Natural killer cell treated with Interleukin-12 subunit alpha and Interleukin-12 subunit beta and Interleukin-15 and Interleukin-18, amount 100 ng/mL, for 72 hours (primary cell): Measurements from ENCODE around the gene SREK1. TPM values are rescaled to one million over a fixed set of nuclear protein-coding genes. Genes with fewer than 3 reads are reported as not detected.
A peak's percentile ranks its signal among the peaks of the same experiment; 100 is the strongest.

Source experiments
- ATAC-seq, 2 donors: fragments of 150-1000 bp; cut with Tn5 transposase in 1 of 2; sonication (Bioruptor Pico), chemical (Tn5 transposase) in 1 of 2; 2 replicates each; pipeline ENCODE4 v1.10.0; 2021
- DNase-seq: peaks from one replicate; pipeline ENCODE4 v3.0.0; 2022; ENCODE audit warnings: low spot score
- H3K27ac Mint-ChIP-seq, 2 donors: 1 replicate in 1 of 2; 2 replicates in 1 of 2; pipeline ENCODE4 v1.8.0; 2022; ENCODE audit warnings: mixed read lengths in 2 of 2, mild to moderate bottlenecking in 1 of 2, moderate library complexity in 1 of 2
- H3K27me3 Mint-ChIP-seq, 2 donors: 1 replicate in 1 of 2; 2 replicates in 1 of 2; pipeline ENCODE4 v1.8.0; 2022; ENCODE audit warnings: mixed read lengths in 2 of 2
- H3K36me3 Mint-ChIP-seq: one replicate; pipeline ENCODE4 v1.8.0; 2022; ENCODE audit warnings: mixed read lengths
- H3K4me1 Mint-ChIP-seq, 2 donors: 1 replicate in 1 of 2; 2 replicates in 1 of 2; pipeline ENCODE4 v1.8.0; 2022; ENCODE audit warnings: low read depth in 2 of 2, mixed read lengths in 2 of 2, mild to moderate bottlenecking in 1 of 2
- H3K4me3 Mint-ChIP-seq: one replicate; pipeline ENCODE4 v1.8.0; 2022; ENCODE audit warnings: mixed read lengths
- H3K9me3 Mint-ChIP-seq: 2 replicates; pipeline ENCODE4 v1.8.0; 2022; ENCODE audit warnings: mixed read lengths
- total RNA-seq, 2 donors: library from RNA; stranded (reverse); gene quantifications; one replicate each; pipeline ENCODE4 v1.2.3, GENCODE V29; 2022

Gene SREK1
- total RNA-seq, 2 donors from 2014 or later = 74.0 to 92.2 TPM

DNA sequence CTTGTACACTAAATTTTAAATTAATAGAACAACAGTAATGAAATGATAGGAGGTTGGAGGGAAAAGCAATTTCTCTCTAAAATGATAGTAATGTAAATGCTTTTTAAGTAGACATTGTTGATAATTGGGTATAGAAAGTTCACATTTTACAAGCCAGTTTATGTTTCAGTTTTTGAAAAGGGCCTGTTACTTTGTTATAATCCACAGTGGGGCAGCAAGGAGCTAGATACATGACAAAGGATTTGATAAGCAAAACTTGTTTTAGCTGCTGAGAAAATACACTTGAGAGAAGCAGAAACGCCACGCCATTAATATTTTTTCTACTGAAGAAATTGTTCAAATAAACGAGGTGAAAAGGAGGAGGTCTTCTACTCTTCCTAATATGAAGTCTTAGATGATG, 30.2 kb downstream of the SREK1 start:
- DNase-seq = no peak
- H3K36me3 Mint-ChIP-seq = peaks cover 54% of the 10 kb centered on the region
- H3K27me3 Mint-ChIP-seq = no peaks in the 10 kb centered on the region
- H3K4me1 Mint-ChIP-seq = peaks cover 9 to 24% of the 10 kb centered on the region in 2 donors
- no peak overlapping the region for H3K27ac Mint-ChIP-seq
- no peak overlapping the region for H3K4me3 Mint-ChIP-seq
- no peak for ATAC-seq
- no peaks in the 10 kb centered on the region for H3K9me3 Mint-ChIP-seq

DNA sequence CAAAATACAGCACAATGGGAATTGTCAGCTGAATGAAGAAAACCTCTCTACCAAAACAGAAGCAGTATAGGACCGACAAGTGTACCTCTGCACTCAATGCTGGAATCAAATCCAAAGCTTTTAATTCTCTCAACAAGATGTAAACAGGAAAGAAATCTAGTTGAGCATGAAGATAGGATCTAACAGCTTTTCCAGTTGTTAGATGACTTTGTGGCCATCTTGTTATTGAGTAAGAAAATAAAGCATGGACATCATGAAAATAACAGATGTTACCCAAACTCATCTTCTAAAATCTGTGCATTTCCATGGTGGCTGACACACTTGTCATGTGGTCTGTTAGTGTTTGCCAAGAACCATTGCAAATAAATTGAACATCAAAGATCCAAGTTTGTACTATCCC, 34.7 kb downstream of the SREK1 start:
- Mint-ChIP-seq H3K9me3 (no peaks in the 10 kb centered on the region), H3K4me3 (no peak overlapping the region), H3K27me3 (no peaks in the 10 kb centered on the region), H3K27ac (no peak overlapping the region), H3K36me3 (peaks cover 44% of the 10 kb centered on the region), H3K4me1 (peaks cover 3 to 9% of the 10 kb centered on the region in 2 donors)
- no peak for DNase-seq
- ATAC-seq = no peak

DNA sequence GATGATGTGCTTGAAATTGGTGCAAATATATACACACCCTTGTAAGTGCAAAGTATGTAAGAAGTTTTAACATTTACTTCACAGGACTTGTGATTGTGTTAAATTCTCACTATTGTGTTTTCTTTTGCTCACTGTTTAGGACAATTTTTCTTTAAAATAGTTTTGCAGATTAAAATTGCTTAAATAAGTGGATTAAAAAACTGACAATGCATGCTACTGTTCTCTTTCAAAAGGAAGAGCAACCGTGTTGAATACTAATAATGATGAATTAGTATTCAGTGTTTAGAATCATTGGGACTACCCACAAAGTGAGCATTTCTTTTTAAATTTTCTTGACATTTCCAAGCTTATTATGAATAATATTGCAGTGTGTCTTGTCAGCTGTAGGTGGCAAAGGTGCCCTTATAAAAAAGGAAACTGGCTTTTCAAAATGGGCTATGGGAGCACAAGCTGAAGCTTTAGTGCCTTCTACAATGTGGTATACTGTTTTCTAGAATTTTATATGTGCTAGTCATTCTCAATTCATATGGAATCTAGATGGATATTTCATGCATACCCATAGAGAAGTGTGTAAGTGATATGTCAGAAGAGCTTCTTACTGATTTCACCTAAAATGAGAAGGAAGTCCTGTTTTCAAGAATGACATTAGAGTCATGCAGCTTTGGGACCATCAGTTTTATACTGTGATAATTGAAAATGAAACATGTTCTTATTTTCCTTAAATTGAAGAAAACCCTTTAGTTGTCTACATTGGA, 35.4 kb downstream of the SREK1 start:
- H3K4me3 Mint-ChIP-seq = no peak overlapping the region
- no peak for ATAC-seq
- H3K9me3 Mint-ChIP-seq = no peaks in the 10 kb centered on the region
- H3K27ac Mint-ChIP-seq = no peak overlapping the region
- H3K4me1 Mint-ChIP-seq = peaks cover 3 to 9% of the 10 kb centered on the region in 2 donors
- peaks cover 44% of the 10 kb centered on the region for H3K36me3 Mint-ChIP-seq
- no peaks in the 10 kb centered on the region for H3K27me3 Mint-ChIP-seq
- no peak for DNase-seq

DNA sequence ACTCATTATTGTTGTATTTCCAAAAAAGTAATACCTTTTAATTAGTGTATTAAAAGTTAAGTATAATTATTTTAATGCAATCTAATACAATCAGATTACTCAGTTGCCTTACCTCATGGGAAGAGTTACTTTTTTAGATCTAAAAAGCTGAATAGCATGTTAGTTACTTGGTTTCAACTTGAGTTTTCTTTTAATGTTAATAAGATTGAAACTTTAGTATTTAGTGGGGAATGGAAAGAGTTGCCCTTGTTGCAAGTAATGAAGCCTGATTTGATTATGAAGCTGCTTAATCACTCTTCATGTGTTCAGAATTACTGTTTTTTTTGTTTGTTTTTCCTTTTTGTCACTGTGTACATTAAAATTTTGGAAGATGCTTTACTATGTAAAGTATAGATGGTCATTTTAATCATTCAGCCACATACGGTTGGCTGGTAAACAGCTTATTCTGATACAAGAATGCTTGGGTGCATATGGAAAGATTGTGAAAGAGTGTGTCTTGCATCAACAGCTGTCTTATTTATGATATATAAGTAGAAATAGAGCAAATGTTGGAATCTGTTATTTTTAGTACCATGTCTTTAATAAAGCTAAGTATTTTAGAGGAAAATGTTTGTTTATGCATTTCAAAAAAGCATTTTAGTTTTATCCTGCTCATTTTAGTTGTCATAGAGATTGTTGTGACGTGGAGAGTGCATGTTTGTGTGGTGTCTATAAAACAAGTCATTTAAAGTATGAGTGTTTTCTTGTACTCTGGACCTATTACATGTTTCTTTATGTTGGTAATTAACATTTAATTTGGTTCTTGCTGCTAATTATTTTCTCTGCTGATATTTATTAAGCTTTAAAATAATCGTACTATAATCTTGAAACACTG, 36.4 kb downstream of the SREK1 start:
- Mint-ChIP-seq H3K4me1 (peaks cover 3 to 9% of the 10 kb centered on the region in 2 donors), H3K9me3 (no peaks in the 10 kb centered on the region), H3K4me3 (no peak overlapping the region), H3K27me3 (no peaks in the 10 kb centered on the region), H3K27ac (no peak overlapping the region), H3K36me3 (peaks cover 37% of the 10 kb centered on the region)
- DNase-seq (no peak), ATAC-seq (no peak)

DNA sequence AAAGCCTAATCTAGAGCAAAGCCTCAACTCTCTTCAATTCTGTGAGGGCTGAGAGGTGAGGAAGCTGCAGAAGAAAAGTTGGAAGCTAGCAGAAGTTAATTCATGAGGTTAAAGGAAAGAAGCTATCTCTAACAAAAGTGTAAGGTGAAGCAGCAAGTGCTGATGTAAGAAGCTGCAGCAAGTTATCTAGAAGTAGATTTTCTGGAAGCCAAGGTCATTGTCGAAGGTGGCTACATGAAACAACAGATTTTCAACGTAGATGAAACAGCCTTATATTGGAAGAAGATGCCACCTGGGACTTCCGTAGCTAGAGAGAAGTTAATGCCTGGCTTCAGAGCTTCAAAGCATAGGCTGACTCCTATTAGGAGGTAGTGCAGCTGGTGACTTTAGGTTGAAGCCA, 42.0 kb downstream of the SREK1 start:
- H3K27ac Mint-ChIP-seq = no peak overlapping the region
- no peak for ATAC-seq
- H3K27me3 Mint-ChIP-seq = no peaks in the 10 kb centered on the region
- DNase-seq = no peak
- no peaks in the 10 kb centered on the region for H3K4me1 Mint-ChIP-seq
- H3K9me3 Mint-ChIP-seq = no peaks in the 10 kb centered on the region
- H3K36me3 Mint-ChIP-seq = peaks cover 10% of the 10 kb centered on the region
- no peak overlapping the region for H3K4me3 Mint-ChIP-seq

DNA sequence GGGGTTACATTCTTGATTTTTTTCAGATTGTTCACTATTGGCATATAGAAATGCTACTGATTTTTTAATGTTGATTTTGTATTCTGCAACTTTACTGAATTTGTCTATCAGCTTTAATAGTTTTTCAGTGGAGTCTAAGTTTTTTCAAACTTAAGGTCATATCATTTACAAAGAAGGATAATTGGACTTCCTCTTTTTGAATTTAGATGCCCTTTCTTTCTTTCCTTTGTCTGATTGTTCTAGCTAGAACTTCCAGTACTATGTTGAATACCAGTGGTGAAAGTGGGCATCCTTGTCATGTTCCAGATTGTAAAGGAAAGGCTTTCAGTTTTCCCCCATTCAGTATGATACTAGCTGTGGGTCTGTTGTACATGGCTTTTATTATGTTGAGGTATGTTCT, 49.3 kb downstream of the SREK1 start:
- no peak for ATAC-seq
- peaks cover 4% of the 10 kb centered on the region for H3K36me3 Mint-ChIP-seq
- H3K27ac Mint-ChIP-seq = no peak overlapping the region
- H3K4me3 Mint-ChIP-seq = no peak overlapping the region
- DNase-seq = no peak
- H3K27me3 Mint-ChIP-seq = no peaks in the 10 kb centered on the region
- H3K4me1 Mint-ChIP-seq = no peaks in the 10 kb centered on the region
- no peaks in the 10 kb centered on the region for H3K9me3 Mint-ChIP-seq

DNA sequence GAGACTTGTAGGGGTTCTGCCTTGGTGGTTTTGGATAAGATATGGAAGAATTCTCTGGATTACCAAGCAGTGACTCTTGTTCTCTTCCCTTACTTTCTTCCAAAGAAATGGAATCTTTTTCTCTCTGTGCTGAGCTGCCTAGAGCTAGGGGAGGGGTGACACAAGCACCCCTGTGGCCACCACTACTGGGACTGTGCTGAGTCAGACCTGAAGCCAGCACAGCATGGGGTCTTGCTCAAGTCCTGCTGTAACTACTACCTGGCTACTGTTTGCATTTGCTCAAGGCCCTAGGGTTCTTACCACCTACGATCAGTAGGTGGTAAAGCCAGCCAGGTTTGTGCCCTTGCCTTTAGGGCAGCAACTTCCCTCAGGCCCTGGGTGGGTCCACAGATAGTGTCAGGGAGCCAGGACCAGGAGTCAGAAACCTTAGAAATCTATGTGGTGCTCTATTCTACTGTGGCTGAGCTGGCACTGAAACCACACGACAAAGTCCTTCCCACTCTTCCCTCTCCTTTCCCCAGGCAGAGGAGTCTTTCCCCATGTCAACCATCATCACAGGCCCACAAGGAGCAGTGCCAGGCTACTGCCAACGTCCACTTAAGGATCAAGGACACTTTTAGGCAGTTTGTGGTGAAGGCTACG, 53.8 kb downstream of the SREK1 start:
- Mint-ChIP-seq H3K4me1 (no peaks in the 10 kb centered on the region), H3K9me3 (peaks cover 3% of the 10 kb centered on the region), H3K27me3 (no peaks in the 10 kb centered on the region), H3K4me3 (no peak overlapping the region), H3K36me3 (peaks cover 14% of the 10 kb centered on the region), H3K27ac (no peak overlapping the region)
- ATAC-seq = no peak
- DNase-seq = no peak

DNA sequence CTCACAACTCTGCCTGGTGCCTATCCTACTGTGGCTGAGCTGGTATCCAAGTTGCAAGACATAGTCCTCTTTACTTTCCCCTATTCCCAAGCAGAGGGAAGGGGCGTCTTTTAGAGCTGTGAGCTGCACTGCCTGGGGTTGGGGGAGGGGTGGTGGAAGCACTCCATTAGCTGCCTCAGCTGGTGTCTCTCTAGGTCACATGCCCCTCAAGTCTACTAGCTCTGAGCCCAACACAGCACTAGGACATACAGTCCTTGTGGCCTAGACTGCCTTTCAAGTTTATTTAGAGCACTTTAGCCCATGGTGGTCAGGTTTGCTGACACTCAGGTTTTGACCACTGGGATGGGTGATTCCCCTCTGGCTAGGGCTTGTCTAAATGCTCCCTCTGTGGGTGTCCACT, 54.7 kb downstream of the SREK1 start:
- Mint-ChIP-seq H3K27ac (no peak overlapping the region), H3K36me3 (peaks cover 14% of the 10 kb centered on the region), H3K4me1 (no peaks in the 10 kb centered on the region), H3K27me3 (no peaks in the 10 kb centered on the region), H3K9me3 (peaks cover 3% of the 10 kb centered on the region), H3K4me3 (no peak overlapping the region)
- ATAC-seq (peak in 1 of 2 donors; percentile 40), DNase-seq (no peak)

DNA sequence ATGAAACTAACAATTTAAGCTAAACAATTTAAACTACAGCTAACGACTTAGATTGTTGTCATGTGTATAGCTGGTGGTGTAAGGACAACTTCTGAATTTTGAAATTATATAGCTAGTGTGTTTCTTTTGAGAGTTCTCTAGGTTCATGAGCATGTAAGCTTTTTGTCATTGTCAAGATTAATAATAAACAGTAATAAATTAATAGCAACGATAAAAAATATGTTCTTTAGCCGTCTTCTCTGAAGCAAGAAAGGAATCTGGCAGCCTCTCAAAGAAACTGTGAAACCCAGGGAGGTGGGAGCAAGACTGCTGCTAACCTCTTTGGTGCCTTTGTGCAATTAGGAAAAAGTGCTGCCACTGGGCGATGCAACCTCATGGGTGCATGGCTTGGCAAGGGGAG, 59.4 kb downstream of the SREK1 start:
- no peaks in the 10 kb centered on the region for H3K27me3 Mint-ChIP-seq
- H3K4me3 Mint-ChIP-seq = no peak overlapping the region
- ATAC-seq (no peak), DNase-seq (no peak)
- H3K36me3 Mint-ChIP-seq = peaks cover 10% of the 10 kb centered on the region
- no peak overlapping the region for H3K27ac Mint-ChIP-seq
- no peaks in the 10 kb centered on the region for H3K4me1 Mint-ChIP-seq
- H3K9me3 Mint-ChIP-seq = peaks cover 7% of the 10 kb centered on the region

DNA sequence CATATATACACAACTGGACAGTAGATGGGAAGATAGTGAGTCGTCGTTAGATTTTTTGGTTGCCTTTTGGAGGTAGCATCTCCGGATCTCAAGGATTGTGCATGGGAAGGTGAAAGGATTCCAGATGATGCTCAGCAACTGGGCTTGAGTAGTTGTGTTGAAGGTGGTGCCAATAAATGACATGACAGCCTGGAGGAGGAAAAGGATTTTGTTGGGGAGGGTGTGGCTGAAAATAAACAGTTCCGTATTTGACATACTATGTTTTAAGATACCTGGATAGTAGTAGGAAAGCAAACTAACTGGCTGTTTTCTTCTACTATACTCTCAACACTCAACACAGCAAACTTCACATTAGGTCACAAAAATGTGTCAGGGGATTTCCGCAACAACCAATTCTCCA, 62.4 kb downstream of the SREK1 start:
- ATAC-seq (no peak), DNase-seq (no peak)
- Mint-ChIP-seq H3K36me3 (peaks cover 8% of the 10 kb centered on the region), H3K4me1 (no peaks in the 10 kb centered on the region), H3K27me3 (no peaks in the 10 kb centered on the region), H3K9me3 (peaks cover 7% of the 10 kb centered on the region), H3K27ac (no peak overlapping the region), H3K4me3 (no peak overlapping the region)

DNA sequence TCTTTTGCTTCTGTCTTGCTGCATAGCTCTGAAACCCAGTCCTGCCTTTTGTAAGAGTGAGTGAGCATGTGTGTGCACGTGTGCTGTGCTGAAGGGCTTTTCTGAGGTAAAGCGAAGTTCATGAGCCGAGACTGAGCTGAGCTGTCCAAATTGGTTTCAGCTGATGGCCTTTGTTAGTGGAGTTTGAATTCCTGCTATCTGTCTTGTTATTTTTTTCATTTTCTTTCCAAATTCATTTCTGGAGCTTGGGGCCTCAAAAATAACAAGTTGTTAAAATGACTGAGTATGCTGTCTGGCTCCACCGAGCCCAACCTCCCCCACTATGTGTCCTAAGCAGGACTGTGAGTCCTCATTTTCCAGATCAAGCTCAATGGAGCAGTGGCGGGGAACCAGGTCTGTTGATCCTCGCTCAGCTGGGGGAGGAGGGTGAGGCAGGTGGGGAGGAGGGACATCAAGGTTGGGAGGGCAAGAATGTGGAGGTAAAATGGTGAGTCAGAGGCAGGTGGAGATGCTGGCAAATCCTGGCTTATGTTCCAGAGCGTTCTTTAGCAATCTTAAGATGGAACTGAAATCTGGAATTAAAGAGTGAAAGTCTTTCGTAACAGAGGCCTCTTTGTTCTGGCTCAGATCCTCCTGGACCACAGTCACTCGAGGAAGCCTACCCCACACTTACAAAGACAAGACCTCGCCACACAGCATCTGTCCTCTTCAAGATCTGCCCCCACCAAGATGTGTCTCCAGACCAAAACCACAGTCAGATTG, 63.9 kb downstream of the SREK1 start:
- no peak for ATAC-seq
- H3K27me3 Mint-ChIP-seq = no peaks in the 10 kb centered on the region
- no peak for DNase-seq
- peaks cover 3% of the 10 kb centered on the region for H3K9me3 Mint-ChIP-seq
- H3K4me3 Mint-ChIP-seq = no peak overlapping the region
- H3K36me3 Mint-ChIP-seq = no peaks in the 10 kb centered on the region
- no peak overlapping the region for H3K27ac Mint-ChIP-seq
- H3K4me1 Mint-ChIP-seq = no peaks in the 10 kb centered on the region

DNA sequence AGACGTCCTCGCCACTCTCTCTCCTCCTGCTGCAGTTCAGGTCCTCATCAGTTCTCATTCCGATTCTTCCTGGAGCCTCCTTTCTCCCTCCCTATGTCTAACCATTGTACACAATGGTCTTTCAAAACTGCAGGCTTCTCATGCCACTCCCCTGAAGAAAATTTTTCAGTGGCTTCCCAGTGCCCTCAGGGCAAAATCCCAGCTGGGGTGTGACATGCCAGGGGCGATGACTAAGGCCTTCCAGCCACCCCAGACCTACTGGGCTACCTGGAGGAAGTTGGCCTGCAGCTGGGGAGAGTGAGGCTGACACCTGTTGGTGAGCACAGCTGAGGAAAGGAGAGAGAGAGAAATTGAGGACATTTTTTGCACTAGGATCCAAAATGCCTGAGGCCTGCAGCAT, 65.2 kb downstream of the SREK1 start:
- DNase-seq = no peak
- Mint-ChIP-seq H3K4me1 (no peaks in the 10 kb centered on the region), H3K36me3 (no peaks in the 10 kb centered on the region), H3K27me3 (no peaks in the 10 kb centered on the region), H3K4me3 (no peak overlapping the region), H3K9me3 (peaks cover 3% of the 10 kb centered on the region), H3K27ac (no peak overlapping the region)
- no peak for ATAC-seq

DNA sequence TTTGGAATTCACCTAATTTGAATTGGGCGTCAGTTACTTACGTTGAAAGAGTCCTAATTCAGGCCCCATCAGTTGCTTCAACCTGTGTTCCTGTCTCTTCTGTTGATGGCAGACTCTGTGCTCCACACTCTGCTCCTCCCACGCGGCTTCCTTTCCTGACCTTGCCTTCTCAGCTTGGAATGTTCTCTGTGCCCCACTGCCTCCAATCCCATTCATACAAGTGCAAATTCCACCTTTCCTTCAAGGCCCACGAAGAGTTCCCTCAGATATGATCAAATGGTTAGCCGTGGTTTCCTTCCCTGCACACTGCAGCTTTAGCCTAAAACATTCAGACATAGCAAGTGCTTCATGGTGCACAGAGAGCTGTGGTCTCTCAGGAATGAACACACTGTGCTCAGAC, 65.7 kb downstream of the SREK1 start:
- Mint-ChIP-seq H3K27me3 (no peaks in the 10 kb centered on the region), H3K4me3 (no peak overlapping the region), H3K9me3 (peaks cover 3% of the 10 kb centered on the region), H3K27ac (peak overlapping the region in 1 of 2 donors; percentile 5), H3K4me1 (no peaks in the 10 kb centered on the region), H3K36me3 (no peaks in the 10 kb centered on the region)
- DNase-seq (no peak), ATAC-seq (no peak)
